HFFc6 (cell line): ENCODE results near the gene POLR3G. TPM values are rescaled to one million over a fixed set of nuclear protein-coding genes. Genes with fewer than 3 reads are reported as not detected.

Experiments
- DNase-seq: peaks from one replicate; pipeline ENCODE4 v3.0.0-alpha.2; 2018
- H3K27ac Mint-ChIP-seq: 2 replicates; pipeline ENCODE4 v1.8.0; 2020; ENCODE audit warnings: mild to moderate bottlenecking, mixed read lengths
- H3K27me3 Mint-ChIP-seq: 2 replicates; pipeline ENCODE4 v1.8.0; 2021; ENCODE audit warnings: mild to moderate bottlenecking, moderate library complexity, mixed read lengths; ENCODE audit not compliant: insufficient read depth
- H3K36me3 Mint-ChIP-seq: 2 replicates; pipeline ENCODE4 v1.8.0; 2021; ENCODE audit warnings: low read depth, mixed read lengths
- H3K4me1 Mint-ChIP-seq: 2 replicates; pipeline ENCODE4 v1.8.0; 2020; ENCODE audit warnings: low read depth, mixed read lengths
- H3K4me3 Mint-ChIP-seq: 2 replicates; pipeline ENCODE4 v1.8.0; 2020; ENCODE audit warnings: mild to moderate bottlenecking, moderate library complexity, mixed read lengths
- H3K9me3 Mint-ChIP-seq: 2 replicates; pipeline ENCODE4 v1.8.0; 2020; ENCODE audit warnings: mild to moderate bottlenecking, mixed read lengths
- long read RNA-seq: library from polyadenylated mRNA; unstranded; transcript quantifications from one replicate; pipeline ENCODE4 v2.0.0, GENCODE V29; 2019
- total RNA-seq, 6 experiments: library from RNA; stranded (reverse); fragmentation: NEBNext Ultra II Directional; extraction: Animal tissue kit (Norgen Biotek cat#: 25700); gene quantifications; 2 replicates in 1 of 6; 3 replicates in 5 of 6; pipeline ENCODE4 v1.2.3, GENCODE V29; 2021
- TF ChIP-seq, protein P1 (sequence below): fragments of 200-600 bp; sonication (generic); IDR thresholded peaks from 2 replicates; pipeline ENCODE4 v1.5.0; 2021; ENCODE audit warnings: antibody characterized with exemption, mild to moderate bottlenecking

The POLR3G gene, protein sequence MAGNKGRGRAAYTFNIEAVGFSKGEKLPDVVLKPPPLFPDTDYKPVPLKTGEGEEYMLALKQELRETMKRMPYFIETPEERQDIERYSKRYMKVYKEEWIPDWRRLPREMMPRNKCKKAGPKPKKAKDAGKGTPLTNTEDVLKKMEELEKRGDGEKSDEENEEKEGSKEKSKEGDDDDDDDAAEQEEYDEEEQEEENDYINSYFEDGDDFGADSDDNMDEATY
- total RNA-seq, result 10 to 100 TPM in 5 of 6 experiments, 1 to 10 TPM in 1; 6.7 to 17.0 (median 15.3) TPM
- long read RNA-seq, partial matches to known transcripts, result 5 of 8 reads
- long read RNA-seq, other reads (novel, unspliced or antisense), result 2 of 8 reads

DNA sequence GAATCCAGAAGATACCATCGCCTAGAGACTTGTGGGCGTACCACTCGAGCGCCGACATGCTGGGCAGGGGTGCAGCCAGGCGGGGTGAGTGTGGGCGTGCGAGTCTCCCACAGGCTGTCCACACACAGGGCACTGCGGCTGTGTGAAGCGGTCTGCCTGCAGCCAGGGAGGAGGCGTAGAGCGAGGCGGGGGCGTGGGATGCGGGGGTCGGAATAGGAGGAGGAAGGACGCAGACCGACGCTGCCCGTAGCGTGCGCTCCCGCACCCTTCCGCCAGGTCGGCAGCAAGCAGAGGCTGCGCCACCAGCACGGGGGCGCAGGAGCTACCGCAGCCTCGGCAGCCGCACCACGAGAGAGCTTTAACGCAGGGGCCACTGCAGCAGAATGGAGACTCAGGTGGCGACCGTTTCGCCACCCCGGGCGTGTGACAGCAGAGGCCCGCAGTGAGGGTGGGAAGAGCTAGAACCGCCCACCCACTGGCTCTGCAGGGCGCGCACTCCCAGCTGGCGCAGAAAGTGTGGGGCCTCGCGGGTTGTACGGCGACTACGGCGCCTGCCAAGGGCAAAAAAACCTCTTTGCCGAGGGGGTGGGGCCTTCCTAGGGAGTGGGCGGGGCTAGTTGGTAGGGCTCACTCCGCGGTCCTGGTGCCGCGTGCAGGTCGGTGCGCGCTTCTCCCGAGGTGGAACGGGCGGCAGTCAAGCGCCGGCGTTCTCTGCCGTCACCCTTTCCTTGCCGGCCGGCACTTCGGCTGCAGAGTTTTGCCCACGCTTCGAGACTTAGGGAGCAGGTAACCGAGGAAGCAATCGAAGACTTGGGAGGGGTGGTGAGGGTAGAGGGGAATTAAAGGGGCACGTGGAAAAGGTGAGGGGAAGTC lies at the start of gene POLR3G, which contains the start of gene MBLAC2:
TSS of gene POLR3G (plus strand) at position 630 of the 873 bp plus-strand sequence. CDS start 10,704 bp downstream, outside the sequence.
TSS of gene MBLAC2 (minus strand) at position 537 of the 873 bp plus-strand sequence. CDS start at position 58, 479 bp downstream.
- TF ChIP-seq, protein P1, sequence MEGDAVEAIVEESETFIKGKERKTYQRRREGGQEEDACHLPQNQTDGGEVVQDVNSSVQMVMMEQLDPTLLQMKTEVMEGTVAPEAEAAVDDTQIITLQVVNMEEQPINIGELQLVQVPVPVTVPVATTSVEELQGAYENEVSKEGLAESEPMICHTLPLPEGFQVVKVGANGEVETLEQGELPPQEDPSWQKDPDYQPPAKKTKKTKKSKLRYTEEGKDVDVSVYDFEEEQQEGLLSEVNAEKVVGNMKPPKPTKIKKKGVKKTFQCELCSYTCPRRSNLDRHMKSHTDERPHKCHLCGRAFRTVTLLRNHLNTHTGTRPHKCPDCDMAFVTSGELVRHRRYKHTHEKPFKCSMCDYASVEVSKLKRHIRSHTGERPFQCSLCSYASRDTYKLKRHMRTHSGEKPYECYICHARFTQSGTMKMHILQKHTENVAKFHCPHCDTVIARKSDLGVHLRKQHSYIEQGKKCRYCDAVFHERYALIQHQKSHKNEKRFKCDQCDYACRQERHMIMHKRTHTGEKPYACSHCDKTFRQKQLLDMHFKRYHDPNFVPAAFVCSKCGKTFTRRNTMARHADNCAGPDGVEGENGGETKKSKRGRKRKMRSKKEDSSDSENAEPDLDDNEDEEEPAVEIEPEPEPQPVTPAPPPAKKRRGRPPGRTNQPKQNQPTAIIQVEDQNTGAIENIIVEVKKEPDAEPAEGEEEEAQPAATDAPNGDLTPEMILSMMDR, result peak; percentile 73
- peak; percentile 89 for DNase-seq

DNA sequence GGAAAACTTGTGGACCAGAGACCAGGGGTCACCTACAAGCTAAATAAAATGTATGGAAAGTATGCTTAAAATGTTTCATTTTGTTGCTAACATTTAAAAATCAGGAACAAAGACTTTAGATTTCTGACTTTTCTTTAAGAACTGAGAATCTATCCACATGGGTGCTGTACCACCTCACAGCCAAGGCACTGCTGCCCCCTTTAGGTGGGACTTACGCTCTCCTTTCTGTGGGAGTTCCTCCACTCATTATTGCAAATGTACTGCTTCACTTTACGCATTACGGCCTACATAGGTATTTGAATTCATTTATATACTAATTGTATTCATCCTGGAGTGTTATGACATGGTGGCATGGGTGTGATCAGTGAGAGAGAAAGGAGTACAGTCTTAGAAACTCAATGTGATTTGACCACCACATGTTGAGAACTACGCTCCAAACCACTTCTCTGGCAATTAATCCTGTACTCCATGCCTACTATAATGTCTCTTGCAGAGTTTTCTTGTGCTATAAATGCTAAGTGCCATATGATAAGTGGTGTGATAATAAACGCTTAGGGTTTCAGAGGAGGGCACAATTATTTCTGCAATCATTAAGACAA lies 40.4 kb upstream of the POLR3G start:
- Mint-ChIP-seq H3K27ac (no peak overlapping the region), H3K4me3 (no peak overlapping the region), H3K9me3 (no peaks in the 10 kb centered on the region), H3K4me1 (no peaks in the 10 kb centered on the region), H3K27me3 (peaks cover 2% of the 10 kb centered on the region), H3K36me3 (no peaks in the 10 kb centered on the region)
- peak; percentile 41 for DNase-seq
- TF ChIP-seq, protein P1, result peak; percentile 82

More for the DNA sequence above, at the start of gene POLR3G, which contains the start of gene MBLAC2:
- peaks cover 3% of the 10 kb centered on the region; the same call in 1 of the 2 replicates for H3K27me3 Mint-ChIP-seq
- peak within 1 kb of the TSS; percentile 89 for H3K27ac Mint-ChIP-seq
- no peaks in the 10 kb centered on the region for H3K9me3 Mint-ChIP-seq
- H3K36me3 Mint-ChIP-seq, result peaks cover 9% of the 10 kb centered on the region; the same call in 1 of the 2 replicates
- peaks cover 37% of the 10 kb centered on the region for H3K4me1 Mint-ChIP-seq
- H3K4me3 Mint-ChIP-seq, result peak within 1 kb of the TSS; percentile 99

DNA sequence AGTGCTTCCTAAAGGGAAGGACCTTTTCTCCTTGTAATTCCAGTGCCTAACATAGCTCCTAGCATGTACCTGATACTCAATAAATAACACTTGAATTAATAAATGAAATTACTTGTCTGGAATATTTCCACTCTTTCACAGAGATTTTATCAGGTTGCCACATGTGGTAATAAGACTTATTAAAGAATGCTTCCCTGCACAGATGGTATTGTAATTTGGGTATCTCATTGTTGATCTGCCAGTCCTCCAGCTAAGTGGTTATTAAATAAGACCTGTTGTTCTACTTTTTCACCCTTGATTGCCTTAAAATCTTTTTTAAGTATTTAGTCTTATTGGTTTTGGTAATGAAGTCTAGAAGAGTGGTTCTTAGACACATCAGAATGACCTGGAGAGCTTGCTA lies 37.0 kb upstream of the POLR3G start:
- Mint-ChIP-seq H3K27ac (no peak overlapping the region), H3K4me1 (peaks cover 10% of the 10 kb centered on the region), H3K27me3 (peaks cover 2% of the 10 kb centered on the region), H3K36me3 (no peaks in the 10 kb centered on the region), H3K4me3 (no peak overlapping the region), H3K9me3 (no peaks in the 10 kb centered on the region)
- TF ChIP-seq, protein P1, result no peak
- DNase-seq, result no peak

DNA sequence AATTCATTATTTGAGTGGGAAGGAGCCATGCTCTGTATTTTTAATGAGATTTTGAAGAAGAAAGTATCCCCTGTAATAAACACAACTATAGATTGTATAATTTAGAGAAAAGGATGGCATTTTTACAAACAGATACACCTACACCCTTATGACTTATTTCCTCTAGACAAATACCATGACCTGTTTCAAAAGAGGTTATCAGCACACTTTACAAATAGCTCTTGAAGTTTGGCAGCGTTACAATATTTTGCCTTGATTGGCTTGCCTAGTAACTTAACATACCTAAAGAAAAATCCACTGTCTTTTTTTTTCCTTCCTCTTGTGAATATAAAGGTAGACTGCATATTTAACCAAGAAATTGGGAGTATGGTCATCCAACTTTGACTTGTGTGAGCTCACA lies 36.6 kb upstream of the POLR3G start:
- Mint-ChIP-seq H3K36me3 (no peaks in the 10 kb centered on the region), H3K4me3 (no peak overlapping the region), H3K4me1 (peaks cover 10% of the 10 kb centered on the region), H3K27me3 (peaks cover 2% of the 10 kb centered on the region), H3K9me3 (no peaks in the 10 kb centered on the region), H3K27ac (no peak overlapping the region)
- DNase-seq, result no peak
- TF ChIP-seq, protein P1, result no peak

DNA sequence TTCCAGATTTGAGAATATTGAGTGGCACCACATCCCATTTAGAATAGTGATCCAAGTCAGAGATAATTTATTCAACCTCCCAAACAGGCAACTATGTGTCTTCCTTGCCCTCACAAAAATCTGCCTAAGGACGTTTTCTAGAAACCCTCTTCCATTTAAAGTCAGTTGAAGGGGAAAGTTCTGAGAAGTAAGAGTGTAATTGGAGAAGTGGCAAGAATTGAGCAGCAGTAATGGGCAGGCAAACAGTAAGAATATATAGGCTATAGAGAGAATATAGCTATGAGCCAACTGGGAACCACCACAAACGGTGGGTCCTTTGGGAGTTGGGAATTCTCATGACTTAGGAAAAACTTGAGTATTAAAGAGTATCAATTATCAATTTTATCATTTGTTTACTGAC lies 34.0 kb upstream of the POLR3G start:
- TF ChIP-seq, protein P1, result no peak

More for the DNA sequence above, 34.0 kb upstream of the POLR3G start:
- Mint-ChIP-seq H3K36me3 (no peaks in the 10 kb centered on the region), H3K9me3 (no peaks in the 10 kb centered on the region), H3K4me3 (peak overlapping the region; percentile 89; the same call in 1 of the 2 replicates), H3K27me3 (peaks cover 2% of the 10 kb centered on the region), H3K27ac (peak overlapping the region; percentile 57; the same call in 1 of the 2 replicates), H3K4me1 (peaks cover 10% of the 10 kb centered on the region)
- DNase-seq, result no peak
